GM23338 (cell line): ENCODE measurements around the gene LRRC28.

Experiments
- CREB1 ChIP-seq: fragments of 250-450 bp; sonication (Bioruptor Pico); IDR thresholded peaks from 2 replicates; pipeline ENCODE4 v1.5.0; 2020; ENCODE audit warnings: low read depth, mild to moderate bottlenecking, moderate library complexity
- CTCF ChIP-seq, 2 experiments: fragments of 200-600 bp in 1 of 2; sonication (generic) in 1 of 2; conservative IDR thresholded peaks; 2 replicates each; pipeline versions ENCODE4 v1.5.1 to v1.6.1; 2016 to 2017; ENCODE audit warnings: antibody characterized with exemption in 2 of 2, low read depth in 2 of 2, mild to moderate bottlenecking in 2 of 2, moderate library complexity in 1 of 2
- EZH2 ChIP-seq: fragments of 200-600 bp; sonication (generic); IDR thresholded peaks from one replicate; pipeline ENCODE4 v1.8.0; 2017; ENCODE audit warnings: antibody characterized with exemption, mild to moderate bottlenecking, low read depth; ENCODE audit not compliant: unreplicated experiment
- EZH2phosphoT487 ChIP-seq: fragments of 200-600 bp; sonication (generic); IDR thresholded peaks from one replicate; pipeline ENCODE4 v1.8.1; 2018; ENCODE audit warnings: antibody characterized with exemption; ENCODE audit not compliant: unreplicated experiment
- JUNB ChIP-seq: IDR thresholded peaks from one replicate; pipeline ENCODE4 v1.6.1; 2016; ENCODE audit warnings: antibody characterized with exemption; ENCODE audit not compliant: unreplicated experiment
- NANOG ChIP-seq: IDR thresholded peaks from 2 replicates; pipeline ENCODE4 v1.6.1; 2016; ENCODE audit warnings: antibody characterized with exemption, borderline replicate concordance
- POLR2AphosphoS5 ChIP-seq: IDR thresholded peaks from 2 replicates; pipeline ENCODE4 v1.6.1; 2016; ENCODE audit warnings: antibody characterized with exemption, low read depth
- REST ChIP-seq: IDR thresholded peaks from one replicate; pipeline ENCODE4 v1.6.1; 2018; ENCODE audit warnings: antibody characterized with exemption; ENCODE audit not compliant: unreplicated experiment

GRCh38 chr15:99365242-99365641 is 114.0 kb downstream of the LRRC28 start:
- TF ChIP-seq POLR2AphosphoS5 = no peak
- no peak for TF ChIP-seq CREB1
- no peak for TF ChIP-seq CTCF (conservative IDR thresholded peaks at IDR 0.05; ENCODE audit: low read depth in 2 of 2)
- no peak for TF ChIP-seq EZH2
- TF ChIP-seq REST = no peak
- no peak for TF ChIP-seq EZH2phosphoT487
- TF ChIP-seq NANOG = no peak
- TF ChIP-seq JUNB = no peak
